Caki2 (cell line): ENCODE data around the gene PTPRM. TPM values are rescaled to one million over a fixed set of nuclear protein-coding genes. Genes with fewer than 3 reads are reported as not detected.

Experiments used
- DNase-seq: peaks from one replicate; pipeline ENCODE4 v3.0.0-alpha.2; 2015; ENCODE audit warnings: low read depth
- in situ Hi-C: cut with HindIII; loops from 2 replicates; pipeline ENCODE4 v1.10.0; 2016; ENCODE audit warnings: low sequenced_read_pairs, low pct_unique_long_range_greater_than_20kb, mixed read lengths
- total RNA-seq: library from RNA; depleted of rRNA; stranded (reverse); fragments of >200 nt; shearing (Covaris generic); gene quantifications from 2 replicates; pipeline ENCODE4 v1.2.3, GENCODE V29; 2014; ENCODE audit warnings: low replicate concordance

Gene PTPRM
- total RNA-seq, 1 experiment from 2014 or later, result 29.1 TPM

GRCh38 chr18:8257851-8258434 is 690.8 kb downstream of the PTPRM start:
- in situ Hi-C loops, result no loop called here
- no peak for DNase-seq

GRCh38 chr18:8260319-8260718 is 693.2 kb downstream of the PTPRM start:
- DNase-seq, result peak; percentile 7
- in situ Hi-C loops, result no loop called here

GRCh38 chr18:8260827-8261226 is 693.7 kb downstream of the PTPRM start:
- in situ Hi-C loops, result no loop called here
- DNase-seq, result no peak

- in situ Hi-C loops, result no loop called here
- no peak for DNase-seq
These were observed 694.6 kb downstream of the PTPRM start for GRCh38 chr18:8261651-8262091.

- DNase-seq, result no peak
- in situ Hi-C loops, result no loop called here
These were observed 695.1 kb downstream of the PTPRM start for GRCh38 chr18:8262221-8262620.

GRCh38 chr18:8264116-8264515 is 697.0 kb downstream of the PTPRM start:
- in situ Hi-C loops, result no loop called here
- DNase-seq, result no peak

GRCh38 chr18:8264861-8265411 is 697.8 kb downstream of the PTPRM start:
- no peak for DNase-seq
- in situ Hi-C loops, result no loop called here

- in situ Hi-C loops, result no loop called here
- no peak for DNase-seq
These were observed 705.1 kb downstream of the PTPRM start for GRCh38 chr18:8272254-8272653.

- no peak for DNase-seq
- in situ Hi-C loops, result no loop called here
These were observed 707.3 kb downstream of the PTPRM start for GRCh38 chr18:8274370-8274769.

- in situ Hi-C loops, result no loop called here
- no peak for DNase-seq
These were observed 709.3 kb downstream of the PTPRM start for GRCh38 chr18:8276406-8276805.

GRCh38 chr18:8277270-8277669 is 710.2 kb downstream of the PTPRM start:
- DNase-seq, result no peak
- in situ Hi-C loops, result no loop called here

GRCh38 chr18:8279346-8279745 is 712.2 kb downstream of the PTPRM start:
- DNase-seq, result no peak
- in situ Hi-C loops, result no loop called here

GRCh38 chr18:8279781-8280330 is 712.7 kb downstream of the PTPRM start:
- in situ Hi-C loops, result no loop called here
- no peak for DNase-seq

GRCh38 chr18:8283891-8284585 is 716.9 kb downstream of the PTPRM start:
- in situ Hi-C loops, result no loop called here
- DNase-seq, result no peak

GRCh38 chr18:8286303-8286702 is 719.2 kb downstream of the PTPRM start:
- in situ Hi-C loops, result no loop called here
- DNase-seq, result no peak

- no peak for DNase-seq
- in situ Hi-C loops, result no loop called here
These were observed 720.2 kb downstream of the PTPRM start for GRCh38 chr18:8287196-8287885.

GRCh38 chr18:8288472-8289195 is 721.5 kb downstream of the PTPRM start:
- DNase-seq, result no peak
- in situ Hi-C loops, result no loop called here

- no peak for DNase-seq
- in situ Hi-C loops, result no loop called here
These were observed 723.3 kb downstream of the PTPRM start for GRCh38 chr18:8290435-8290834.
